Smooth muscle cell (in vitro differentiated cells): ENCODE data around the gene ZDHHC5. TPM values are rescaled to one million over a fixed set of nuclear protein-coding genes. Genes with fewer than 3 reads are reported as not detected.

Experiments
- DNase-seq: peaks from one replicate; lab custom pipeline; 2025; ENCODE audit not compliant: unreplicated experiment; lab: John Stamatoyannopoulos, UW
- H2AFZ ChIP-seq: fragments of 200-600 bp; sonication (generic); 2 replicates; pipeline ENCODE4 v1.6.0; 2016; ENCODE audit warnings: antibody characterized with exemption, low read depth, mild to moderate bottlenecking
- H3F3A ChIP-seq: fragments of 200-600 bp; sonication (generic); 2 replicates; pipeline ENCODE4 v1.6.0; 2017; ENCODE audit warnings: antibody characterized with exemption, low read depth
- H3K27ac ChIP-seq: fragments of 200-600 bp; sonication (generic); 2 replicates; pipeline ENCODE4 v1.5.1; 2016; ENCODE audit warnings: low read depth, mild to moderate bottlenecking
- H3K27me3 ChIP-seq: fragments of 200-600 bp; sonication (generic); 2 replicates; pipeline ENCODE4 v1.6.1; 2016; ENCODE audit warnings: low read depth, mild to moderate bottlenecking
- H3K36me3 ChIP-seq: fragments of 200-600 bp; sonication (generic); 2 replicates; pipeline ENCODE4 v1.5.1; 2016; ENCODE audit warnings: low read depth
- H3K4me1 ChIP-seq: fragments of 200-600 bp; sonication (generic); 2 replicates; pipeline ENCODE4 v1.5.1; 2016; ENCODE audit warnings: low read depth
- H3K4me2 ChIP-seq: fragments of 200-600 bp; sonication (generic); 2 replicates; pipeline ENCODE4 v1.6.0; 2016; ENCODE audit warnings: mild to moderate bottlenecking
- H3K4me3 ChIP-seq: fragments of 200-600 bp; sonication (generic); 2 replicates; pipeline ENCODE4 v1.5.1; 2016; ENCODE audit warnings: mild to moderate bottlenecking
- H3K79me2 ChIP-seq: fragments of 200-600 bp; sonication (generic); 2 replicates; pipeline ENCODE4 v1.6.0; 2016; ENCODE audit warnings: low read depth, mild to moderate bottlenecking
- H3K9ac ChIP-seq: fragments of 200-600 bp; sonication (generic); 2 replicates; pipeline ENCODE4 v1.6.0; 2016; ENCODE audit warnings: low read depth
- H3K9me3 ChIP-seq: fragments of 200-600 bp; sonication (generic); replicated peaks from 2 replicates; pipeline ENCODE4 v1.5.1; 2016; ENCODE audit warnings: low read depth
- H4K20me1 ChIP-seq: fragments of 200-600 bp; sonication (generic); 2 replicates; pipeline ENCODE4 v1.6.0; 2016; ENCODE audit warnings: low read depth
- WGBS: methylation state at CpG from one replicate; pipeline ENCODE4 v1.1.7; 2016; ENCODE audit warnings: low lambda C conversion rate; 5-methylcytosine and 5-hydroxymethylcytosine counted together
- polyA plus RNA-seq: library from polyadenylated mRNA; unstranded; fragments of >200 nt; fragmentation: Nextera tagmentation; extraction: Ambion mirVana; gene quantifications from 2 replicates; pipeline ENCODE4 v1.2.1, GENCODE V29; 2016
- total RNA-seq: library from RNA; depleted of rRNA; stranded (reverse); fragments of >200 nt; gene quantifications from 2 replicates; pipeline ENCODE4 v1.2.3, GENCODE V29; 2014
- TF ChIP-seq, protein P1 (sequence below): fragments of 200-600 bp; sonication (generic); IDR thresholded peaks from 2 replicates; pipeline ENCODE4 v1.5.1; 2017; ENCODE audit warnings: borderline replicate concordance, mild to moderate bottlenecking, antibody characterized with exemption; ENCODE audit not compliant: insufficient read depth, poor library complexity, severe bottlenecking

ZDHHC5 gene
- total and polyA plus RNA-seq, 2 experiments from 2014 or later = 34.5 to 38.0 TPM

GRCh38 chr11:57632116-57632515 is 35.8 kb upstream of the ZDHHC5 start:
- Histone ChIP-seq H3K4me3 (no peak overlapping the region), H3K4me2 (no peak overlapping the region), H3F3A (no peaks in the 10 kb centered on the region), H3K9ac (no peak overlapping the region), H3K27ac (no peak overlapping the region), H3K79me2 (no peaks in the 10 kb centered on the region), H3K4me1 (peaks cover under 1% of the 10 kb centered on the region), H3K27me3 (no peaks in the 10 kb centered on the region), H3K36me3 (no peaks in the 10 kb centered on the region), H2AFZ (no peak overlapping the region), H4K20me1 (no peaks in the 10 kb centered on the region), H3K9me3 (no peaks in the 10 kb centered on the region)
- no peak for DNase-seq
- 71% methylated on average over 5 of the region's 5 CpGs for WGBS
- TF ChIP-seq, protein P1, sequence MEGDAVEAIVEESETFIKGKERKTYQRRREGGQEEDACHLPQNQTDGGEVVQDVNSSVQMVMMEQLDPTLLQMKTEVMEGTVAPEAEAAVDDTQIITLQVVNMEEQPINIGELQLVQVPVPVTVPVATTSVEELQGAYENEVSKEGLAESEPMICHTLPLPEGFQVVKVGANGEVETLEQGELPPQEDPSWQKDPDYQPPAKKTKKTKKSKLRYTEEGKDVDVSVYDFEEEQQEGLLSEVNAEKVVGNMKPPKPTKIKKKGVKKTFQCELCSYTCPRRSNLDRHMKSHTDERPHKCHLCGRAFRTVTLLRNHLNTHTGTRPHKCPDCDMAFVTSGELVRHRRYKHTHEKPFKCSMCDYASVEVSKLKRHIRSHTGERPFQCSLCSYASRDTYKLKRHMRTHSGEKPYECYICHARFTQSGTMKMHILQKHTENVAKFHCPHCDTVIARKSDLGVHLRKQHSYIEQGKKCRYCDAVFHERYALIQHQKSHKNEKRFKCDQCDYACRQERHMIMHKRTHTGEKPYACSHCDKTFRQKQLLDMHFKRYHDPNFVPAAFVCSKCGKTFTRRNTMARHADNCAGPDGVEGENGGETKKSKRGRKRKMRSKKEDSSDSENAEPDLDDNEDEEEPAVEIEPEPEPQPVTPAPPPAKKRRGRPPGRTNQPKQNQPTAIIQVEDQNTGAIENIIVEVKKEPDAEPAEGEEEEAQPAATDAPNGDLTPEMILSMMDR = no peak

DNA sequence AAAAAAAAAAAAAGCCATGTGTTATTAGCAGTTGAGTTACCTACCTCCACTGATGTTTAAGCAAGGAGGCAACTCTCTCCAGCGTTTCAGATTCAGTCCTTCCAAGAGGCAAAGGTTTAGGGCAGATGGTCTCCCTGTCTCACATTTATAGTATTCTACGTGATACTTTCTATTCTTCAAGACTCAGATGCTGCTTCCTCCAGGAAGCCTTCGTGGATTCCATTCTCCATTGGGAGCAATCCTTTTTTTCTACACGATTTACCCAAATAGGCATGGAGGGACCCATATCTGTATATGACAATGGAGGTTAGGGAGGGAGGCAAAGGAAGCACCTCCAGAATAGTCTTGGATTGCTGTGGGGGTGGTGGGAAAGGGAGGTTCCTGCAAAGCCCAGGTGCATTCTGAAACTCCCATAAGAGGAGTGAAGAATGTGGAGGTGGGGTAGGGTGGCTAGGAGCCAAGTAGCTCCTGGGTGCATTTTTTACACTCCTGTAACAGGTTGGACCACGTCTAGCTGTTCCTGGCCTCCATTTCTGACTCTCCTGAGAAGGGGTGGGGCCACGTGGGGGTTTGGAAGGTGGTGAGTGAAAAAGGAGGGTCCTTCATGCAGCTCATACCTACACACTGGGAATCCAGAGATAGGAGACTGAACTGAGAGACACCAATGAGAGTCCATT is 34.4 kb upstream of the ZDHHC5 start:
- no peak for DNase-seq
- H3K4me3 ChIP-seq = no peak overlapping the region
- peaks cover 9% of the 10 kb centered on the region for H3K4me1 ChIP-seq
- no peaks in the 10 kb centered on the region for H3F3A ChIP-seq
- TF ChIP-seq, protein P1 = no peak
- H3K9me3 ChIP-seq = no peaks in the 10 kb centered on the region
- H3K79me2 ChIP-seq = peaks cover 4% of the 10 kb centered on the region
- no peaks in the 10 kb centered on the region for H3K36me3 ChIP-seq
- no peak overlapping the region for H3K9ac ChIP-seq
- no peak overlapping the region for H2AFZ ChIP-seq
- 84% methylated on average over 6 of the region's 6 CpGs for WGBS
- H3K27me3 ChIP-seq = no peaks in the 10 kb centered on the region
- no peaks in the 10 kb centered on the region for H4K20me1 ChIP-seq
- H3K27ac ChIP-seq = no peak overlapping the region
- H3K4me2 ChIP-seq = no peak overlapping the region

DNA sequence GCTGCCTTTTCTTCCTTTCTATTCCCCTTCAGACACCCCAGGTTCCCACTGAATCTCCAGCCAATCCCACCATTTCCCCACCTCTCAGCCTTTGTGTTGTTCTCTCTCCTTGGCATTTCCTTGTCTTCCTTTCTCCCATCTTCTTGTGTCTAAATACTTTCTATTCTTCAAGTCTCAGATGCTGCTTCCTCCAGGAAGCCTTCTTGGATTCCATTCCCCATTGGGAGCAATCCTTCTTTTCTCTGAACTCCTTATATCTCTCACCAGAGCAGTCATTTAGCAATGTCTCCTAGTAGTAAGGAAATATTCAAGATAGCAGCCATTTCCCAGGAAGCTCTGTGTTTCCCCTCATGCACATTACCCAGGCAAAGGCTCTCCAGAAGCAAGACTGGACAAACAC is 33.6 kb upstream of the ZDHHC5 start:
- TF ChIP-seq, protein P1 = no peak
- Histone ChIP-seq H3K4me3 (no peak overlapping the region), H3K79me2 (peaks cover 11% of the 10 kb centered on the region), H3K27ac (no peak overlapping the region), H3K36me3 (no peaks in the 10 kb centered on the region), H3K9me3 (no peaks in the 10 kb centered on the region), H3F3A (no peaks in the 10 kb centered on the region), H4K20me1 (peaks cover 2% of the 10 kb centered on the region), H3K27me3 (no peaks in the 10 kb centered on the region), H3K9ac (no peak overlapping the region), H3K4me2 (no peak overlapping the region), H3K4me1 (peaks cover 9% of the 10 kb centered on the region), H2AFZ (no peak overlapping the region)
- no peak for DNase-seq

DNA sequence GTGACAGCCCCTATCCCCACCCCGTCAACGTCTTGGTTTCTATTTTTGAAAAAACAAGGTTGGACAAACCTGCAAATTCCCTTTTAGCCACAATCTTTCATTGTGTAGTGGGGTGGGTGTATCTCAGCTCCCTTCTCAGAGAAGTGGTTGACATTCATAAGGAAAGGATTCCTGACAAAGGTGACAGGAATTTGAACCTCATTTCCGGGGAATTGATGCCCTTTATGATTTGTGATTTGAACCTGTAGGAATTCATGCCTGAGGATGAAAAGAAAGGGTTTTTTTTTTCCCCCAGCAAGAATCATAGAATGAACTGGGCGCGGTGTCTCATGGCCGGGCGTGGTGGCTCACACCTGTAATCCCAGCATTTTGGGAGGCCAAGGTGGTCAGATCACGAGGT is 32.7 kb upstream of the ZDHHC5 start:
- no peak overlapping the region for H3K4me2 ChIP-seq
- H3K36me3 ChIP-seq = no peaks in the 10 kb centered on the region
- no peak overlapping the region for H3K27ac ChIP-seq
- H4K20me1 ChIP-seq = peaks cover 12% of the 10 kb centered on the region
- no peak overlapping the region for H2AFZ ChIP-seq
- TF ChIP-seq, protein P1 = no peak
- H3K9me3 ChIP-seq = no peaks in the 10 kb centered on the region
- peaks cover 14% of the 10 kb centered on the region for H3K4me1 ChIP-seq
- H3K9ac ChIP-seq = no peak overlapping the region
- peaks cover 20% of the 10 kb centered on the region for H3K79me2 ChIP-seq
- H3K27me3 ChIP-seq = no peaks in the 10 kb centered on the region
- no peak overlapping the region for H3K4me3 ChIP-seq
- no peak for DNase-seq
- WGBS = 89% methylated on average over 8 of the region's 8 CpGs
- no peaks in the 10 kb centered on the region for H3F3A ChIP-seq
